Measurements from ENCODE around the gene ABCC1.
A peak's percentile ranks its signal among the peaks of the same experiment; 100 is the strongest.

ABCC1 gene

DNA sequence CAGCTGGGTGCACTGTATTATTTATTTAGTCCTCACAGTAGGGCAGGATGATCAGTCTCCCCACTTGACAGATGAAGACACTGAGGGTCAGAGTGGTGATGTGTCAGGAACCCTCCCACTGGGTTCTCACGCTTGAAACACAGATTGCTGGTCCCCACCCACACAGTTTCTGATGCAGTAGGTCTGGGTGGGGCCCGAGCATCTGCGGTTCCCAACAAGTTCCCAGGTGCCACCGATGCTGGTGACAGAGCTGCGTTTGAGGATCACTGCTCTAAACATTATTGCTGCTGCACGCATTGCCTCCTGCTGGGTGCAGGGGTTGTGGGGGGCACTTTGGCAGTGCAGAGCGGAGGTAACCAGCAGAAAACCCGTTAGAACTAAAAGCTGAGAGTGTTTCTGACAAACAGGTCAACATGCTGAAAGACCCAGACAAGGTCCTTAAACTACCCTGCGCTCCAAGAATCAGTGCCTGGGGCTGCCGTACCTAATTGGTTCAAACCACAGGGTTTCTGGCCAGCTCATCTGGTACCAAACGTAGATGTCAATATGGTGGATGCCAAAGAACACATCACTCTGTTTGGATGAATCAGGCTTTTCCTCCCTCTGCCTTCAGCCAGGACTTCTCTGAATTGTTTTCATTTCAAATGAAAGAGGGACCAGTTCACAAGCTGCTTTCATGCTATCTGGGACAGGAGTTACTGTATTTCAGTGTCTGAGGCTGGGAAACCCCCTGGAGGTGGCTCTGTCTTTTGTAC is 76.0 kb downstream of the ABCC1 start:
- DNase-seq: peak; percentile 75

- no peak for DNase-seq
Observed at GRCh38 chr16:16027728-16028310, 78.4 kb downstream of the ABCC1 start.

- DNase-seq: no peak
Observed at GRCh38 chr16:16028311-16028999, 79.0 kb downstream of the ABCC1 start.

DNA sequence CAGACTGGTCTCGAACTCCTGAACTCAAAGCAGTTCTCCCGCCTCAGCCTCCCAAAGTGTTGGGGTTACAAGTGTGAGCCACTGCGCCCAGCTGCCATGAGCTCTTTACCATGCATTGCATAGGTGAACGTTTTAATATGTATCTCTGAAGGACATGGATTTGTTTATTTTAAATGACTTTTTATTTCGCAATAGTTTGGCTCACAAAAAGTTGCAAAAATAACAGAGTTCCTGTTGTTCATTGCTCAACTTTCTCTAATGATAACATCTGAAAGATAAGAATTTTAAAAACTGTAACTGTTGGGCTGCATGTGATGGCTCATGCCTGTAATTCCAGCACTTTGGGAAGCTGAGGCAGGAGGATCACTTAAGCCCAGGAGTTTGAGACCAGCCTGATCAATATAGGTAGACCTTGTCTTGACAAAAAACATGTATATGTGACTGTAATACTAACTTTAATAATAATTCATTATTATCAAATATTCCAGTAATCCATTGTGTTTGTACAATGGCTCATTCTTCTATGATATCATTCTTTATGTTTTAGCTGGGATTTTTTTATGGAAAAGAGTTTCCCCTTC is 80.1 kb downstream of the ABCC1 start:
- no peak for DNase-seq

DNA sequence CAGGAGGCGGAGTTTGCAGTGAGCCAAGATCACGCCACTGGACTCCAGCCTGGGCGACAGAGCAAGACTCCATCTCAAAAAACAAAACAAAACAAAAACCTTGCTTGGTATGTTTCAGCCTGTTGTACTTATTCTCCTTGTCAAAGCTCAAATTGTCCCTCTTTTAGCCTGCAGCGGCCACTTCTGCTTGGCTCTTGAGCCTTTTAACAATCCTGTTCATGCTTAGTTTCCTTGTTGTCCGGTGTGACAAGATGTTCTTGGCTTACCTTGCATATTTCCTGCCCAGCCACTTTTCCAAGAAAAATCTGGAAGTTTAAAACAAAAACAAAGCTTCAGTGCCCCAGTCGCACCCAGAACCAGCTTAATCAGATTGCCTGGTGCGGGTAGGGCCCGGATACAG is 81.0 kb downstream of the ABCC1 start:
- DNase-seq: no peak

DNA sequence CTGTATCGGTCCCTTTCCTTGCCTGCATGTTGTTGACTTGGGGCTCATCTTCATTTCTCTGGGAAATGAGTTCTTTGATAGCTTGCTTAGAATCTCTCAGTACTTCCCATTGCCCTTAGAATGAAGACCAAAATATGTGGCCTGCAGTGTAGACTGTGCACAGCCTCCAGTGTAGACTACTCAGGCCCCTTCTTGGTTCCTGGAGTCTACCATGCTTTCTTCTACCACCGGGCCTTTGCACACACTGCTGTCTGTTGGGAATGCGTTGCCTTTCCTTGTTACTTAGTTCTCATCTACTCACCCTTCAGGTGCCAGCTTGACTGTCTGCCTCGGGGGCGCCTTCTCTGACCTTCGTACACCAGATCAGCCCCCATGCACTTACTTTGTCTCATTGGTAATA is 82.0 kb downstream of the ABCC1 start:
- no peak for DNase-seq

DNA sequence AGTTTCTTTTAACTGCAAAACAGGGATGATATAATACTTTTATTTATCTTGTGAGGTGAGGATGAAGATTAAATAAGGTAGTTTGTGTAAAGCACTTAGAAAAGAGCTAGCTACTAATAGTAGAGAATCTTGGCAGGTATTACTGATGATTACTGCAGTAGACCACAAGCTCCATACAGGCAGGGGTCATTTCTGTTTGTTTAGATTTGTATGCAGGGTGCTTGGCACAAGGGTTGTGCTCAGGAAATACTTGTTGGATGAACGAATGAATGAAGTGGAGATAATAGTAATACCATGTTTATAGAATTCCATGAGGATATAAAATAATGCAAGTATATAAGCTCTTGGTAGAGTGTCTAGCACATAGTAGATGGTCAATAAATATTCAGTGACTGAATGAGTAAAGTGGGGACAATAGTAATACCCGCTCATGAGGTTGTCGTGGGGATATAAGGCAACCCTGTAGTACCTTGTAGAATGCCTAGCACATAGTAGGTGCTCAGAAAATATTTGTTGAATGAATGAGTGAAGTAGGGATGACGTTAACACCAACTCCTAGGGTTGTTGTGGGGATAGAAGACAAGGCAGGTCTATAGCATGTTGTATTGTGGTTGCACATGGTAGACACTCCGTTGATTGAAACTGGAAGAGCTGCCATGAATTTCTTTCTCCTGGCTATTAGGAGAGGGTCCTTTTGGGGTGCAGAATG is 83.0 kb downstream of the ABCC1 start:
- DNase-seq: no peak

- DNase-seq: no peak
Observed at GRCh38 chr16:16033208-16033717, 83.8 kb downstream of the ABCC1 start.

- no peak for DNase-seq
Observed at GRCh38 chr16:16036359-16036792, 87.0 kb downstream of the ABCC1 start.

DNA sequence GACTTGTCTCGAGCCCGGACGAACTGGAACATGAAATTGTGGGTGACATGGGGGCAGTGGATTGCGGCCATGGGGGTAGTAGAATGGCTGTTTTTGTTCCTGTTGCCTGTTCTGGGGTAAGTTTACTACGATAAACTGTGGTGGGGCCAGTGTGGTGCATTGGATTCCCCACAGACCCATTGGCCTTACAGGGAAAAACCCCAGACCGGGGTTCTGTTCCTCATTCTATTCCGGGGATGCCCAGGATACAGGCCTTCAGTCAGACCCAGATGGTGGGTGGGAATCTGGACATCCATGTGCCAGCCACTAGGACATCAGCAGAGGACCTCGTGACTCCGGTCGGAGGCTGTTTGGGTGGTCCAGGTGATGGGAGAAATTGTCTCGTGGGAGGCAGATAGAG is 88.1 kb downstream of the ABCC1 start:
- no peak for DNase-seq

DNA sequence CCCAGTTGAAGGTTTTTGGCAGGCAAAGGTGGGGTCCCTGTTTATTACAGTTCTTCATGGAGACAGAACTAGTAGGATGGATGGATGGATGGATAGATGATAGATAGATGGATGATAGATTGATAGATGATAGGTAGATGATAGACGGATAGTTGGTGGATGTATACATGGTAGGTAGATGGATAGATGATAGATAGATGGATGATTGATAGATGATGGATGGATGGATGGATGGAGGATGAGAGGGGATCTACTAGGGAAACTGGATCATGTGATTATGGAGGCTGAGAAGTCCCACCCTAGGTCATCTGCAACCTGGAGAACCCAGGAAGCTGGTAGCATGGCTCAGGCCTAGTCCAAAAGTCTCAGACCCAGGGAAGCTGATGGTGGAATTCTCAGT is 88.6 kb downstream of the ABCC1 start:
- no peak for DNase-seq

DNA sequence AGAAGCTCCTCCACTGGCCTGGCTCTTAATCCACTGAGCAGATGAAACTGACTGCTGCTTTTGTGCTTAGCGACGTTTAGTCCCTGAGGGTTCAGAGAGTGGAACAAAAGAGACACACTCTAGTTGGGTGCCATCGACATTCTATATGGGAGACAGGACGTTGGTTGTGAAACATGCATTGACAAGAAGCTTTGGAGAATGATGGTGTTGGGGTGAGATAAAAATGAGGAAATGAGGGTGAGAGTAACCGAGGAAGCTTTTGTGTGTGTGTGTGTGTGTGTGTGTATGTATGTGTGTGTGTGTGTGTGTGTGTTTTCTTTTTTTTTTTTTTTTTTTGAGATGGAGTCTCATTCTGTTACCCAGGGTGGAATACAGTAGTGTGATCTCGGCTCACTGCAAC is 89.5 kb downstream of the ABCC1 start:
- no peak for DNase-seq

DNA sequence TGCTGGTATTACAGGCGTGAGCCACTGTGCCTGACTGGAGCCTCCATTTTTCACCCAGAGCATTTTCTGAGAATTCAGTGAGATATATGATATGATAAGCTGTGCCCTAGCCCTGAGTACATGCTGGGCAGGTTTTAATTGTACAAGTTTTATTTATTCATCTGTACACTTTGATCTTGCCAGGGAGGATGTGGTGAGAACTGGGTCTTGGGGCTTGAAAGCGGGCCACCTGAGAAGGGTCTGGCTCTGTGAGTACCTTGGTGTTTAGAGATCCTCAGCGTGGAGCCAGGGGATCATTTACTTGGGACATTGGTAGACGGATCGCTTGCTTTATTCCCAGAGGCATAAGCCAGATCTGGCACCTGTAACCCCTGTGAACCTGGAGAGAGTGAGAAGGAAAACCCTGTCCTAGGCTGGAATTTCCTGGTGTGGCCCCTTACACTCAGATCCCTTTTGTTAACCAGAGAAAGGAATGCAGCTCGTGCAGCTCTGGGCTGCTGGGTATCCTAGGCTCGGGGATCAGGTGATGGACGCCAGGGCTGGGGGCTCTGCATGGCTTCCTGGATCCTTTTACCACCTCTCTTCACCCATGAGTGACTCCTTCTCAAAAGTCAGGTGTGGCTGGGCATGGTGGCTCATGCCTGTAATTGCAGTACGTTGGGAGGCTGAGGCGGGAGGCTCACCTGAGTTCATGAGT is 91.9 kb downstream of the ABCC1 start:
- DNase-seq: no peak

GRCh38 chr16:16042076-16042475 is 92.7 kb downstream of the ABCC1 start:
- no peak for DNase-seq

DNA sequence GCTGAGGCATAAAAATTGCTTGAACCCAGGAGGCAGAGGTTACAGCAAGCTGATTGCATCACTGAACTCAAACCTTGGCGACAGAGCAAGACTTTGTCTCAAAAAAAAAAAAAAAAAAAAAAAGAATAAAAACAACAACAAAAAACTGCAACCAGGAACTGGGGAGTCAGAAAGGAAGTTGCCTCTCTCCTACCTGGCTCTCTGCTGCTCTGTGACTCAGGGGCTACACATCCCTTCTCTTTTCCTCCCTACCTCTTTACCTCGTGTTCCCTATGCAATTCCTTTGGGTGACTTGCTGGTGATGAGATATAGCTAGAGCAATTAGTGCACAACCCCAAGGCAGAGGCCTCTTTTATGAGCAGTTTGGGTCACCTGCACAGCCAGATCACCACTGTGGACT is 95.9 kb downstream of the ABCC1 start:
- DNase-seq: no peak

GRCh38 chr16:16045879-16046278 is 96.5 kb downstream of the ABCC1 start:
- no peak for DNase-seq

DNA sequence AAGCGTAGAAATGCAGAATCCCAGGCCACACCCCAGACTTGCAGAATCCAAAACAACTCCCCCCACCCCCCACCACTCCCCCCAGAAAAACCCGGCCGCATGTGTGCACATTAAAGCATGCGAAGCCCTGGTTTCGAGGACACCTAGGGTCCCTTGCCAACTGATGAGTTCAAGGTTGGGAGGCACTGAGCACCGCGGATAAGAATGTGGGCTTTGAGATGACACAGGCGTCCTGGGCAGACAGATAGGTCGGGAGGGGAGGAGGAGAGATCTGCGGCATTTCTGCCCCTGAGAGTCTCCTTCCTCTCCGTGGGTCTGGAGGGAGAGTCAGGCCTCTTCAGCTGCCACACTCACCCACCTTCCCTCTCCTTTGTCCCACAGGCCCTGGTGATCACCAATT is 98.3 kb downstream of the ABCC1 start:
- no peak for DNase-seq

DNA sequence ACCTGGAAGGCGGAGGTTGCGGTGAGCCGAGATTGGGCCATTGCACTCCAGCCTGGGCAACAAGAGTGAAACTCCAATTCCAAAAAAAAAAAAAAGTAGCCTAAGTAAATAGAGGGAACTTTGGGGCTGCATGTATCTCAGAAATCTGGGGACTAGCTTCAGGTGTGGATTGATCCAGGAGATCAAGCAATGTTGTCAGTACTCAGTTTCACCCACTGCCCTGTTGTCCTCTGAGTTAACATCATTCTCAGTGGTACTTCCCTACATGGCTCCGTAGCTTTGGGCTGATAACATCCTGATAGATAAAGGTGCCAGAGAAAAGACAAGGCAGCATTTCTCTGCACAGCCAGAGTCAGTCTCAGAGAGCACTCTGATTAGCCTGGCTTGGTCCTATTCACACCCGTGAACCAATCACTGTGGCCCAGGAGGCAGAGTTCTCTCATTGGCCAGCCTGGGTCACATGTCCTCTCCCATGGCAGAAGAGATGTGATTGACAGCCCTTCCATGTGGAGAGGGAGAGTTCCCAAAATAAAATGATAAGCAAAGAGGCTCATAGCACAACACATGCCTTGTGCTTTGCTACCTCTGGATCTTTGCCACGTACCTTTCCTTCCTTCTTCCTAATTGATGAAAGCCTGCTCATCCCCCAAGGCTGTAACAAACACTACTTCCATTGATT is 99.6 kb downstream of the ABCC1 start:
- DNase-seq: no peak

DNA sequence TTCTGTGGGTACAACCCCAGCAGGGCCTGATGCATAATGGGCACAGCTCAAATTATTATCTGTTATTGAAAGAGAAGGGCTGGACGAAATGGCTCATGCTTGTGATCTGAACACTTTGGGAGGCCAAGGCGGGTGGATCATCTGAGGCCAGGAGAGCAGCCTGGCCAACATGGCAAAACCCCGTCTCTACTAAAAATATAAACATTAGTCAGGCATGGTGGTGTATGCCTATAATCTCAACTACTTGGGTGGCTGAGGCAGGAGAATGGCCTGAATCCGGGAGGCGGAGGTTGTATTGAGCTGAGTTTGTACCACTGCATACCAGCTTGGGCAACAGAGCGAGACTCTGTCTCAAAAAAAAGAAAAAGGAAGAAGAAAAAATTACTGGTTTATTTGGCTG is 100.7 kb downstream of the ABCC1 start:
- no peak for DNase-seq

- no peak for DNase-seq
Observed at GRCh38 chr16:16051132-16051531, 101.7 kb downstream of the ABCC1 start.

- DNase-seq: no peak
Observed at GRCh38 chr16:16052916-16053315, 103.5 kb downstream of the ABCC1 start.

DNA sequence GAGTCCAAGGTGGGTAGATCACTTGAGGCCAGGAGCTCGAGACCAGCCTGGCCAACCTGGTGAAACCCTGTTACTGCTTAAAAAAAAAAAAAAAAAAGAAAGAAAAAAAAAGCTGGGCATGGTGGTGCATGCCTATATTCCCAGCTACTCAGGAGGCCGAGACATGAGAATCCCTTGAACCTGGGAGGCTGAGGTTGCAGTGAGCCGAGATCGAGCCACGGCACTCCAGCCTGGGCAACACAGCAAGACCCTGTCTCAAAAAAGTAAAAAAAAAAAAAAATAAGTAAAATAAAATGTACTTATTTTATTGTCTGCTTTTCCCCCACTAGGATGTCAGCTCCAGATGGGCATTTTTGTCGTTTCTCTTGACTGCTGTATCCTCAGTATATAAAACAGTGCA is 107.7 kb downstream of the ABCC1 start:
- no peak for DNase-seq

Measured in activated CD8-positive, alpha-beta memory T cell treated with anti-CD3 and anti-CD28 coated beads for 24 hours (primary cell).